ENCODE measurements around the gene ZNF362. TPM values are rescaled to one million over a fixed set of nuclear protein-coding genes. Genes with fewer than 3 reads are reported as not detected.

Gene ZNF362
- total RNA-seq, 1 experiment from 2014 or later = 11.1 TPM

GRCh38 chr1:33263890-33264504 is 7.7 kb downstream of the ZNF362 start (continued):
- TF ChIP-seq ZNF274 (IDR thresholded peaks at IDR 0.05; ENCODE audit: low read depth, low read length) (no peak), EGR1 (IDR thresholded peaks at IDR 0.05; ENCODE audit: low read depth) (no peak), POLR2A (IDR thresholded peaks at IDR 0.05; ENCODE audit: borderline replicate concordance, extremely low read depth, insufficient read depth, insufficient read length) (no peak), EZH2phosphoT487 (IDR thresholded peaks at IDR 0.05; ENCODE audit: borderline replicate concordance) (no peak)

GRCh38 chr1:33265780-33266605 is 9.7 kb downstream of the ZNF362 start:
- H4K20me1 ChIP-seq (ENCODE audit: insufficient read depth) = no peaks in the 10 kb centered on the region
- no peak for TF ChIP-seq RAD21 (IDR thresholded peaks at IDR 0.05; ENCODE audit: low read depth)
- TF ChIP-seq SP1 (IDR thresholded peaks at IDR 0.05; ENCODE audit: low read depth) = no peak
- no peak for TF ChIP-seq ZBTB33 (IDR thresholded peaks at IDR 0.05; ENCODE audit: extremely low read depth, insufficient replicate concordance, low read length)
- no peak for TF ChIP-seq EZH2phosphoT487 (IDR thresholded peaks at IDR 0.05; ENCODE audit: borderline replicate concordance)
- TF ChIP-seq JUND (IDR thresholded peaks at IDR 0.05) = no peak
- no peak for TF ChIP-seq CEBPB (IDR thresholded peaks at IDR 0.05; ENCODE audit: low read depth)
- no peak for TF ChIP-seq POLR2A (IDR thresholded peaks at IDR 0.05; ENCODE audit: borderline replicate concordance, extremely low read depth, insufficient read depth, insufficient read length)
- no peak for TF ChIP-seq REST (IDR thresholded peaks at IDR 0.05; ENCODE audit: low read depth)
- no peak for TF ChIP-seq CTCF (IDR thresholded peaks at IDR 0.05 in 2 of 3, conservative IDR thresholded peaks at IDR 0.05 in 1 of 3; ENCODE audit: borderline replicate concordance in 1 of 3, insufficient read depth in 1 of 3, low read depth in 2 of 3, low read length in 2 of 3)
- TF ChIP-seq EGR1 (IDR thresholded peaks at IDR 0.05; ENCODE audit: low read depth) = no peak
- no peak for TF ChIP-seq CBX3 (IDR thresholded peaks at IDR 0.05; ENCODE audit: low read depth)
- no peak for TF ChIP-seq ELF1 (IDR thresholded peaks at IDR 0.05; ENCODE audit: borderline replicate concordance, low read depth)
- TF ChIP-seq ATF3 (IDR thresholded peaks at IDR 0.05) = no peak
- no peak for TF ChIP-seq TCF7L2 (IDR thresholded peaks at IDR 0.05; ENCODE audit: borderline replicate concordance, extremely low read depth, insufficient read depth, insufficient read length)
- TF ChIP-seq SRF (IDR thresholded peaks at IDR 0.05; ENCODE audit: low read depth) = no peak

More at GRCh38 chr1:33265780-33266605, 9.7 kb downstream of the ZNF362 start:
- Histone ChIP-seq H3K9me2 (ENCODE audit: insufficient read depth) (no peaks in the 10 kb centered on the region), H3K4me3 (replicated peaks in 1 of 2; ENCODE audit: low read depth in 1 of 2, low read length in 2 of 2) (no peak overlapping the region), H2AFZ (ENCODE audit: low read depth, low read length, poor library complexity, severe bottlenecking) (no peak overlapping the region), H3K79me2 (ENCODE audit: insufficient read depth, low read length) (no peaks in the 10 kb centered on the region), H3K9ac (ENCODE audit: low read length) (no peak overlapping the region), H3K27me3 (ENCODE audit: insufficient read depth, low read length) (no peaks in the 10 kb centered on the region), H3K9me3 (ENCODE audit: control insufficient read depth in 1 of 2, insufficient read depth in 1 of 2, low read depth in 1 of 2, low read length in 2 of 2) (no peaks in the 10 kb centered on the region), H3K4me1 (ENCODE audit: control insufficient read depth in 1 of 2, insufficient read depth in 2 of 2, low read length in 2 of 2) (no peaks in the 10 kb centered on the region), H3K27ac (ENCODE audit: low read depth, low read length) (no peak overlapping the region), H3K4me2 (ENCODE audit: low read length) (no peak overlapping the region), H3K36me3 (ENCODE audit: control insufficient read depth in 1 of 2, insufficient read depth in 2 of 2, low read length in 2 of 2) (no peaks in the 10 kb centered on the region)
- ChIA-PET RAD21 (ENCODE audit: low non-redundant PET in 1 of 2, low total read pairs in 2 of 2, uncharacterized antibody in 2 of 2, unreplicated experiment in 2 of 2) (no interaction called here), POLR2A (no interaction called here), CTCF (no interaction called here)
- DNase-seq (ENCODE audit: low read depth, low spot score) (no peak), ATAC-seq (no peak)
- intact Hi-C loops (cut with micrococcal nuclease) = no loop called here
- BruUV-seq (replicated peaks) = no TSS peak

All from HCT116 (cell line).